Measurements from ENCODE around the gene LMNA.

The LMNA gene

GRCh38 chr1:156082309-156083091, 32.0 kb upstream of the LMNA start, which contains the start of gene MEX3A:
Gene MEX3A, minus strand, starts transcription at chr1:156082465. Its CDS starts 467 bp downstream, at chr1:156081998.
- DNase-seq (ENCODE audit: low read depth) = peak; percentile 47

GRCh38 chr1:156083800-156084790, 30.4 kb upstream of the LMNA start:
- no peak for DNase-seq (ENCODE audit: low read depth)

- DNase-seq (ENCODE audit: low read depth) = no peak
Observed at GRCh38 chr1:156086256-156086662, 28.3 kb upstream of the LMNA start.

GRCh38 chr1:156089704-156090103, 24.8 kb upstream of the LMNA start:
- no peak for DNase-seq (ENCODE audit: low read depth)

- no peak for DNase-seq (ENCODE audit: low read depth)
Observed at GRCh38 chr1:156090138-156090839, 24.2 kb upstream of the LMNA start.

GRCh38 chr1:156090840-156091188, 23.7 kb upstream of the LMNA start:
- DNase-seq (ENCODE audit: low read depth) = peak; percentile 84

- no peak for DNase-seq (ENCODE audit: low read depth)
Observed at GRCh38 chr1:156091610-156092009, 22.9 kb upstream of the LMNA start.

- no peak for DNase-seq (ENCODE audit: low read depth)
Observed at GRCh38 chr1:156095906-156096508, 18.5 kb upstream of the LMNA start.

GRCh38 chr1:156096640-156097391, 17.7 kb upstream of the LMNA start:
- DNase-seq (ENCODE audit: low read depth) = peak; percentile 59

GRCh38 chr1:156097499-156098178, 16.9 kb upstream of the LMNA start:
- DNase-seq (ENCODE audit: low read depth) = no peak

GRCh38 chr1:156098784-156099183, 15.7 kb upstream of the LMNA start:
- DNase-seq (ENCODE audit: low read depth) = no peak

- no peak for DNase-seq (ENCODE audit: low read depth)
Observed at GRCh38 chr1:156099282-156099681, 15.2 kb upstream of the LMNA start.

- DNase-seq (ENCODE audit: low read depth) = no peak
Observed at GRCh38 chr1:156100205-156100995, 14.1 kb upstream of the LMNA start.

- no peak for DNase-seq (ENCODE audit: low read depth)
Observed at GRCh38 chr1:156101880-156102279, 12.6 kb upstream of the LMNA start.

- no peak for DNase-seq (ENCODE audit: low read depth)
Observed at GRCh38 chr1:156102633-156103511, 11.6 kb upstream of the LMNA start.

GRCh38 chr1:156103521-156103947, 11.0 kb upstream of the LMNA start:
- no peak for DNase-seq (ENCODE audit: low read depth)

- no peak for DNase-seq (ENCODE audit: low read depth)
Observed at GRCh38 chr1:156104065-156104810, 10.3 kb upstream of the LMNA start.
